ENCODE results near the gene BAG1.
A peak's percentile ranks its signal among the peaks of the same experiment; 100 is the strongest.

Gene BAG1

GRCh38 chr9:33264473-33265177, at the start of gene BAG1, which contains the start of gene CHMP5:
BAG1 (minus strand) TSS chr9:33264708.
CHMP5 (plus strand) TSS chr9:33265049; CDS start chr9:33265079, 30 bp downstream.
- peak; percentile 99 to 100 for DNase-seq (ENCODE audit: low read depth in 1 of 2, low spot score in 1 of 2)

GRCh38 chr9:33311953-33312352, 47.4 kb upstream of the BAG1 start:
- DNase-seq (ENCODE audit: low read depth in 1 of 2, low spot score in 1 of 2), result no peak

- no peak for DNase-seq (ENCODE audit: low read depth in 1 of 2, low spot score in 1 of 2)
Observed at GRCh38 chr9:33310748-33311147, 46.2 kb upstream of the BAG1 start.

- DNase-seq (ENCODE audit: low read depth in 1 of 2, low spot score in 1 of 2), result no peak
Observed at GRCh38 chr9:33309903-33310302, 45.4 kb upstream of the BAG1 start.

GRCh38 chr9:33307067-33307466, 42.6 kb upstream of the BAG1 start:
- DNase-seq (ENCODE audit: low read depth in 1 of 2, low spot score in 1 of 2), result no peak

GRCh38 chr9:33306037-33306436, 41.5 kb upstream of the BAG1 start:
- DNase-seq (ENCODE audit: low read depth in 1 of 2, low spot score in 1 of 2), result no peak

- DNase-seq (ENCODE audit: low read depth in 1 of 2, low spot score in 1 of 2), result no peak
Observed at GRCh38 chr9:33304362-33304761, 39.9 kb upstream of the BAG1 start.

- no peak for DNase-seq (ENCODE audit: low read depth in 1 of 2, low spot score in 1 of 2)
Observed at GRCh38 chr9:33300546-33300945, 36.0 kb upstream of the BAG1 start.

- no peak for DNase-seq (ENCODE audit: low read depth in 1 of 2, low spot score in 1 of 2)
Observed at GRCh38 chr9:33297432-33297831, 32.9 kb upstream of the BAG1 start.

- no peak for DNase-seq (ENCODE audit: low read depth in 1 of 2, low spot score in 1 of 2)
Observed at GRCh38 chr9:33295571-33295970, 31.1 kb upstream of the BAG1 start.

GRCh38 chr9:33294670-33295432, 30.3 kb upstream of the BAG1 start:
- DNase-seq (ENCODE audit: low read depth in 1 of 2, low spot score in 1 of 2), result no peak

- DNase-seq (ENCODE audit: low read depth in 1 of 2, low spot score in 1 of 2), result no peak
Observed at GRCh38 chr9:33293782-33294181, 29.3 kb upstream of the BAG1 start.

GRCh38 chr9:33291901-33292300, 27.4 kb upstream of the BAG1 start:
- no peak for DNase-seq (ENCODE audit: low read depth in 1 of 2, low spot score in 1 of 2)

- DNase-seq (ENCODE audit: low read depth in 1 of 2, low spot score in 1 of 2), result no peak
Observed at GRCh38 chr9:33291031-33291397, 26.5 kb upstream of the BAG1 start.

- DNase-seq (ENCODE audit: low read depth in 1 of 2, low spot score in 1 of 2), result peak; percentile 96 to 98
Observed at GRCh38 chr9:33290247-33291030, 25.9 kb upstream of the BAG1 start, which contains the start of gene NFX1. NFX1 (plus strand) TSS chr9:33290516; CDS start chr9:33290573, 57 bp downstream.

- DNase-seq (ENCODE audit: low read depth in 1 of 2, low spot score in 1 of 2), result no peak
Observed at GRCh38 chr9:33289936-33290246, 25.4 kb upstream of the BAG1 start.

GRCh38 chr9:33289496-33289895, 25.0 kb upstream of the BAG1 start:
- DNase-seq (ENCODE audit: low read depth in 1 of 2, low spot score in 1 of 2), result no peak

GRCh38 chr9:33288828-33289483, 24.4 kb upstream of the BAG1 start:
- no peak for DNase-seq (ENCODE audit: low read depth in 1 of 2, low spot score in 1 of 2)

GRCh38 chr9:33288235-33288634, 23.7 kb upstream of the BAG1 start:
- no peak for DNase-seq (ENCODE audit: low read depth in 1 of 2, low spot score in 1 of 2)

- no peak for DNase-seq (ENCODE audit: low read depth in 1 of 2, low spot score in 1 of 2)
Observed at GRCh38 chr9:33287087-33287490, 22.6 kb upstream of the BAG1 start.

- DNase-seq (ENCODE audit: low read depth in 1 of 2, low spot score in 1 of 2), result no peak
Observed at GRCh38 chr9:33285502-33285901, 21.0 kb upstream of the BAG1 start.

Measured in activated T-helper 1 cell treated with anti-CD3 and anti-CD28 coated beads, Interleukin-2, amount 50 U/mL, for 16 hours (primary cell).